ENCODE measurements around the gene HNRNPUL2. TPM values are rescaled to one million over a fixed set of nuclear protein-coding genes. Genes with fewer than 3 reads are reported as not detected.
A peak's percentile ranks its signal among the peaks of the same experiment; 100 is the strongest.

HNRNPUL2 gene
- total and polyA plus RNA-seq, 2 donors (not counting 1 experiment from before 2014, with no cell fraction given) = 14.6 to 70.4 TPM

GRCh38 chr11:62728171-62728988 lies 1.1 kb upstream of the HNRNPUL2 start, which contains the start of gene TTC9C:
Gene TTC9C (plus strand): TSS chr11:62728486. CDS start chr11:62728849, 363 bp downstream.
- Histone ChIP-seq H3K27me3 (replicated peaks in 1 of 4; ENCODE audit: control extremely low read depth in 1 of 4, control insufficient read depth in 3 of 4, insufficient read depth in 4 of 4, low read length in 3 of 4) (no peaks in the 10 kb centered on the region), H3K4me3 (ENCODE audit: control extremely low read depth in 1 of 5, extremely low read depth in 1 of 5, insufficient read depth in 1 of 5, low read depth in 2 of 5, low read length in 4 of 5) (peak within 1 kb of the TSS; percentile 96 to 100 (median 99)), H3K9ac (ENCODE audit: low read length) (peak within 1 kb of the TSS; percentile 93), H3K9me3 (ENCODE audit: control extremely low read depth in 1 of 3, control insufficient read depth in 2 of 3, insufficient read depth in 1 of 3, low read length in 2 of 3) (no peaks in the 10 kb centered on the region), H3K79me2 (ENCODE audit: control insufficient read depth, insufficient read depth, low read length) (peaks cover 81% of the 10 kb centered on the region), H3K4me2 (replicated peaks; ENCODE audit: low read depth, low read length, poor library complexity, severe bottlenecking) (peak within 1 kb of the TSS; percentile 91), H2AFZ (ENCODE audit: insufficient read depth, low read depth, low read length, poor library complexity, severe bottlenecking) (peak within 1 kb of the TSS; percentile 91), H3K27ac (ENCODE audit: low read length in 2 of 2) (peak within 1 kb of the TSS; percentile 90 to 91), H4K20me1 (ENCODE audit: control insufficient read depth, insufficient read depth, low read length, poor library complexity, severe bottlenecking) (peaks cover 52% of the 10 kb centered on the region), H3K4me1 (ENCODE audit: control insufficient read depth in 2 of 2, insufficient read depth in 2 of 2, low read length in 2 of 2) (peaks cover 37 to 41% of the 10 kb centered on the region in 2 donors), H3K36me3 (replicated peaks in 1 of 2; ENCODE audit: control extremely low read depth in 1 of 2, control insufficient read depth in 1 of 2, extremely low read depth in 1 of 2, insufficient read depth in 2 of 2, low read length in 1 of 2) (peaks cover 5 to 19% of the 10 kb centered on the region in 2 experiments)
- Mint-ChIP-seq H3K4me1 (peaks cover 53% of the 10 kb centered on the region), H3K27ac (peak within 1 kb of the TSS; percentile 99), H3K27me3 (no peaks in the 10 kb centered on the region), H3K9me3 (ENCODE audit: insufficient read depth) (no peaks in the 10 kb centered on the region), H3K4me3 (peak within 1 kb of the TSS; percentile 95)
- WGBS (ENCODE audit: insufficient coverage) = under 1% methylated on average over 16 of the region's 29 CpGs
- peak; percentile 93 for DNase-seq
- intact Hi-C loops (cut with micrococcal nuclease) = loop anchor here (1.0 kb wide), 4 partner anchors 33 to 75 kb away; partner anchors contain the start of genes INTS5, POLR2G and TAF6L
- ATAC-seq (ENCODE audit: low read depth) = peak; percentile 31
- POLR2A ChIA-PET = interaction anchor here (0.7 to 4.9 kb wide), 12 partner anchors 15 to 153 kb away, joined by 3 to 75 read pairs (median 14); partner anchors contain the start of genes BSCL2, C11orf98, CSKMT and GNG3
- no peak for TF ChIP-seq EZH2 (IDR thresholded peaks at IDR 0.05; ENCODE audit: borderline replicate concordance, insufficient read depth, low read depth, low read length, poor library complexity, severe bottlenecking)
- no peak for TF ChIP-seq CTCF (IDR thresholded peaks at IDR 0.05)
- CTCF ChIA-PET = interaction anchor here (0.7 to 5.5 kb wide), 13 partner anchors 22 to 153 kb away, joined by 3 to 34 read pairs (median 5); partner anchors contain the start of genes B3GAT3, BSCL2, SLC3A2 and TEX54

Measured in B cell (primary cell).